NCI-H226 (cell line): ENCODE data around the gene SLC50A1.

ENCODE experiments used
- DNase-seq: peaks from one replicate; pipeline ENCODE4 v3.0.0-alpha.2; 2015

Gene SLC50A1

GRCh38 chr1:155185783-155186066, 50.1 kb downstream of the SLC50A1 start:
- no peak for DNase-seq

- DNase-seq, result no peak
These were observed 50.6 kb downstream of the SLC50A1 start for GRCh38 chr1:155186067-155186793.

- DNase-seq, result no peak
These were observed 51.3 kb downstream of the SLC50A1 start for GRCh38 chr1:155186794-155187455.

- DNase-seq, result no peak
These were observed 51.8 kb downstream of the SLC50A1 start for GRCh38 chr1:155187456-155187891.

GRCh38 chr1:155188268-155188667, 52.6 kb downstream of the SLC50A1 start:
- no peak for DNase-seq
